A549 (cell line): ENCODE data around the gene NFE2.

ENCODE experiments used
- CEBPB ChIP-seq, 2 experiments: fragments of >200 bp in 1 of 2; sonication (Bioruptor Twin) in 1 of 2; formaldehyde crosslinking in 1 of 2; IDR thresholded peaks; 2 replicates each; pipeline ENCODE4 v1.6.1; 2012 to 2016
- CTCF ChIP-seq: fragments of >200 bp; sonication (Bioruptor Twin); formaldehyde crosslinking; IDR thresholded peaks from 3 replicates; pipeline ENCODE4 v1.5.1; 2016
- EP300 ChIP-seq, 2 experiments: fragments of >200 bp; sonication (Bioruptor Twin); formaldehyde crosslinking; IDR thresholded peaks; 2 replicates in 1 of 2; 3 replicates in 1 of 2; pipeline ENCODE4 v1.6.1; 2016 to 2017
- FOSL2 ChIP-seq, 2 experiments: fragments of 450-650 bp in 1 of 2; fragments of >200 bp in 1 of 2; sonication (Bioruptor Twin) in 1 of 2; formaldehyde crosslinking; IDR thresholded peaks; 2 replicates each; pipeline versions ENCODE4 v1.5.0 to v1.6.1; 2016 to 2020; ENCODE audit warnings: mild to moderate bottlenecking in 1 of 2, moderate library complexity in 1 of 2
- HES2 ChIP-seq: fragments of >200 bp; sonication (Bioruptor Twin); formaldehyde crosslinking; IDR thresholded peaks from 2 replicates; pipeline ENCODE4 v1.6.1; 2016
- HOXB5 ChIP-seq: fragments of 250-450 bp; sonication (Bioruptor Pico); IDR thresholded peaks from 2 replicates; pipeline ENCODE4 v1.5.0; 2020; ENCODE audit warnings: mild to moderate bottlenecking, moderate library complexity
- JUN ChIP-seq, 2 experiments: fragments of >200 bp; sonication (Bioruptor Twin); formaldehyde crosslinking; IDR thresholded peaks; 2 replicates in 1 of 2; 3 replicates in 1 of 2; pipeline ENCODE4 v1.6.1; 2016 to 2017
- KDM1A ChIP-seq: fragments of 200-600 bp; sonication (generic); IDR thresholded peaks from 2 replicates; pipeline ENCODE4 v1.6.1; 2016; ENCODE audit warnings: low read depth, mild to moderate bottlenecking
- MAFK ChIP-seq: fragments of 450-650 bp; IDR thresholded peaks from 2 replicates; pipeline ENCODE4 v1.6.1; 2014; ENCODE audit not compliant: partially characterized antibody
- POLR2A ChIP-seq: IDR thresholded peaks from 2 replicates; pipeline ENCODE4 v1.6.1; 2012; ENCODE audit warnings: mild to moderate bottlenecking, low read length
- USF2 ChIP-seq: fragments of 450-650 bp; IDR thresholded peaks from 2 replicates; pipeline ENCODE4 v1.6.1; 2014; ENCODE audit warnings: antibody characterized with exemption

- TF ChIP-seq CTCF (no peak), CEBPB (IDR thresholded peaks at IDR 0.05) (no peak), JUN (IDR thresholded peaks at IDR 0.05) (no peak), POLR2A (no peak), USF2 (no peak), KDM1A (no peak), HOXB5 (CRISPR knock-in tag) (no peak), HES2 (no peak), FOSL2 (IDR thresholded peaks at IDR 0.05) (no peak), FOSL2 (CRISPR knock-in tag; IDR thresholded peaks at IDR 0.05) (no peak), MAFK (no peak), EP300 (IDR thresholded peaks at IDR 0.05) (no peak)
Measured at GRCh38 chr12:54329759-54330158, 28.9 kb upstream of the NFE2 start.
